Activated CD8-positive, alpha-beta memory T cell treated with anti-CD3 and anti-CD28 coated beads for 48 hours (primary cell): Measurements from ENCODE around the gene LGR4.
A peak's percentile ranks its signal among the peaks of the same experiment; 100 is the strongest.
"Not testable (repeated sequence)": the region's sequence is repeated elsewhere in the genome, so short reads cannot be mapped to it uniquely, and the experiment has no call there.

Experiments used
- DNase-seq, 3 experiments: peaks; one replicate each; pipeline ENCODE4 v3.0.0-alpha.2; 2020; ENCODE audit warnings: low read depth in 2 of 3, low spot score in 2 of 3

LGR4 gene, protein sequence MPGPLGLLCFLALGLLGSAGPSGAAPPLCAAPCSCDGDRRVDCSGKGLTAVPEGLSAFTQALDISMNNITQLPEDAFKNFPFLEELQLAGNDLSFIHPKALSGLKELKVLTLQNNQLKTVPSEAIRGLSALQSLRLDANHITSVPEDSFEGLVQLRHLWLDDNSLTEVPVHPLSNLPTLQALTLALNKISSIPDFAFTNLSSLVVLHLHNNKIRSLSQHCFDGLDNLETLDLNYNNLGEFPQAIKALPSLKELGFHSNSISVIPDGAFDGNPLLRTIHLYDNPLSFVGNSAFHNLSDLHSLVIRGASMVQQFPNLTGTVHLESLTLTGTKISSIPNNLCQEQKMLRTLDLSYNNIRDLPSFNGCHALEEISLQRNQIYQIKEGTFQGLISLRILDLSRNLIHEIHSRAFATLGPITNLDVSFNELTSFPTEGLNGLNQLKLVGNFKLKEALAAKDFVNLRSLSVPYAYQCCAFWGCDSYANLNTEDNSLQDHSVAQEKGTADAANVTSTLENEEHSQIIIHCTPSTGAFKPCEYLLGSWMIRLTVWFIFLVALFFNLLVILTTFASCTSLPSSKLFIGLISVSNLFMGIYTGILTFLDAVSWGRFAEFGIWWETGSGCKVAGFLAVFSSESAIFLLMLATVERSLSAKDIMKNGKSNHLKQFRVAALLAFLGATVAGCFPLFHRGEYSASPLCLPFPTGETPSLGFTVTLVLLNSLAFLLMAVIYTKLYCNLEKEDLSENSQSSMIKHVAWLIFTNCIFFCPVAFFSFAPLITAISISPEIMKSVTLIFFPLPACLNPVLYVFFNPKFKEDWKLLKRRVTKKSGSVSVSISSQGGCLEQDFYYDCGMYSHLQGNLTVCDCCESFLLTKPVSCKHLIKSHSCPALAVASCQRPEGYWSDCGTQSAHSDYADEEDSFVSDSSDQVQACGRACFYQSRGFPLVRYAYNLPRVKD

DNA sequence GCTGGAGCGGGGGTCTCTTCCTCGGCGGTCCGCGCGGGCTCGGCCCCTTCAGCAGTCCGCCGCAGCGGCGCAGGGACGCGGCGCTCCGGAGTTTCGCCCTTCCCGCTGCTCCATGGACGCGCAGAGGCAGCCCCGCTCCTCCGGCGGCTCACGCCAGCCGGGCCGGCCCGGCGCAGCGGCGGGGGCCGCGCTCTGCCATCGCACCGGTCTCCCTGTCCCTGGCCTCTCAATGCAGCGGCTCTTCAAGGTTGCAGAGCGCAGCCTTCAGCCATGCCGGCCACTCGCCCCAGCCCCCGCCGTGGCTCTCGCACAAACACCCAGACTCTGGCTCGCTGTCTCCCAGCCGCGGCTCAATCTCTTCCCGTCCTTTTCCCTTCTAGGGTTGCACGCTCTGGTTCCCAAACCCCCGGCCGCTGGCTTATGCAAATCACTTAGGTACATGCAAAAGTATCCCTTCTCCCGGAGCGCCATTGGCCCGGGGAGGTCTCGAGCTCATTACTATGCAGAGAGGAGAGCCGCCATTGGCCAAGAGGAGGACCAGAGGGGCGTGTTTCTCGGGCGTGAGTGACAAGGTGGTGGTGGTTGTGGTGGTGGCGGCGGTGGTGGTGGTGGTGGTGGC, at the start of gene LGR4:
Gene LGR4, minus strand, starts transcription at position 393 of the 619 bp plus-strand sequence. CDS start 488 bp downstream, outside the sequence.
- peak in 1 of 3 experiments; percentile 31 for DNase-seq

DNA sequence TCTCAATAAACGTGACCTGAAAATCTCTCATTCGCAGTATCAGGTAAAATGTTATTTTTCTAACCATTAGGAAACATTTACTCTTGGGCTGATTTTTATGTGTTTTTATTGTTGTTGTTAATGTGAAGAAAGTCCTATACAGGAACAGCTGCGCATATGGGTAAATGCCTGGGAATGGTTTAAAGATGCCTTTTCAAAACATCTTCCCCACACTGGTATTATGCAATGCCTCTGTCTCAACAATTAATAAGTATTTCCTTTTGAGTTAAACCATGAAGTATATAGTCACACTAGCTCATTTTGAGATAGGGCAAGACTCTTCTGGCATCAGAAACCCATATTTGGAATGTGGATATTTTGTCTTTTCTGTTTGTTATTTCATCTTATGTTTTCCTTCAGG, 47.6 kb upstream of the LGR4 start:
- no peak for DNase-seq

DNA sequence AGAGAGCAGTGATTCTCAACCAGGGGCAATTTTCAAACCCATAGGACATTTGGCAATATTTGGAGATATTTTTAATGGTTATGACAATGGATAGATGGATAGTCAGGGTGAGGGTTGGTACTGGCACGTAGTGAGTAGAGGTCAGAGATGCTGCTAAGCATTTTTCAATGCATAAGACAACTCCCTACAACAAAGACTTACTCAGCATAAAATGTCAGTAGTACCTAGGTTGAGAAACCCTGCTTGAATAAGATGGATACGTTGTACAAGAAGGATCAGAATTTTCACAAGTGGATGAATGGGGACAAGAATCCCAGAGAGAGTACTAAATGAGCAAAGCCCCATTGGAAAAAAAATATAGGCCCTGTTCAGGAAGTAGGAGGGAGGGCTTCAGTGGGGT, 45.9 kb upstream of the LGR4 start:
- DNase-seq, result no peak

DNA sequence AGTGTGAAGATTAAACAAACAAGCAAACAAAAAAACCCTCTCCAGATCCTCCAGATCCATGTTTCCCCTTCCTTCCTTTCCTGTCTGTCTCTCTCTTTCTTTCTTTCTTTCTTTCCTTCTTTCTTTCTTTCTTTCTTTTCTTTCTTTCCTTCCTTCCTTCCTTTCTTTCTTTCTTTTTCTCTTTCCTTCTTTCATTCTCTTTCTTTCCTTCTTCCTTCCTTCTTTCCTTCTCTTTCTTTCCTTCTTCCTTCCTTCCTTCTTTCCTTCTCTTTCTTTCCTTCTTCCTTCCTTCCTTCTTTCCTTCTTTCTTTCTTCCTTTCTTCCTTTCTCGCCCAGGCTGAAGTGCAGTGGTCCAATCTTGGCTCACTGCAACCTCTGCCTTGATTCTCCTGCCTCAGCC, 44.9 kb upstream of the LGR4 start:
- not testable (repeated sequence) for DNase-seq

DNA sequence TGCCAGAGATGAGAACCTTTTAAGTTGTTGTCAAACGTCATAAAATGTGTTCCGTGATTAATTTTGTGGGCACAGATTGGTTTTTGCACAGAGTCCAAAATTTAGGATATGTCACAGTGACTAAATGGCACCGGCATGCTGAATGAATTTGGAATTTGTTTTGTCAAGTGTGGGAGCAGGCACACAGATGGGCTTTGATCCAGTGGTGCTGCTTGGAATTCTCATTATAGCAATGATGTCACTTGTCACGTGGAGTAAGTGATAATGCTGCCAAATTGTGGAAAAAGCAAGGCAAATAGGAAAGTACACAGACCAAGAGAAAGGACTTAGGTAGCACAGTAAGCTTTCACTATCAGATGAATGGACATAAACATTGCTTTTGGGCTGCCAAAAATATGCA, 42.0 kb upstream of the LGR4 start:
- DNase-seq, result no peak

DNA sequence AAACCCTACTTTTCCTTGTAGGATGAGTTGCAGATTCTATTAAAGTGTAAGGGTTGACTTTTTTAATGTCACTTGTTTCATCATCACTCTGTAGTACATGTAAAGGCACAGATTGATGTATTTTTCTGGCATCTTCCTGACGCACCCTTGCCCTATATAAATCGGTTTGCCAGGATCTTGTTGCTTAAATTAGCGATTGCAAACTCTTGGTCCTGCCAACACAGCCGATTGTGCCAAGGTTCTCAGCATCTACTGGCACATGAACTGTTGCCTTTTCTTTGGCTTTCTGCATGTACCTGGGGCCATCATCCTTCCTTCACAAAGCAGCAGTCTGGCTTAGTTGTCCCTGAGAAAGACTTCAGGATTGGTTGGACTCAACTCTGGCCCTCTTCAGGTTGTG, 41.5 kb upstream of the LGR4 start:
- no peak for DNase-seq

DNA sequence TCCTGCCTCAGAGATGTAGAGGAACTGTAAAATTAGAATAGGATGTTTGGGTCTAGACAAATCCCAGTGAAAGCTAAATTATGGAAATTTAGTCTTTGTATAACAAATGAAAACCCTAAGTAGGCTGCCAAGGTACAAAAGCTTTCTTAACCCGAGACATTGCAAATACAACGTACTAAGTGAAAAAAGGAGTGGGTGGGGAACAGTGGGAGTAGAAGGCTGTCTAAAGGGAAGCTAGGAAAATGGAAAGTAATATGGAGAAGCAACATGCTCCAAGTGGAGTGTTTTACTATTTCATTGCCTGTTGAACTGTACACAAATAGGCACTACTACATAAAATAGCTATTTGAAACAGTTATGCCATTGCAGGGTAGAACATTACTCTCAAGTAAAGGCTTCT, 40.8 kb upstream of the LGR4 start:
- no peak for DNase-seq

DNA sequence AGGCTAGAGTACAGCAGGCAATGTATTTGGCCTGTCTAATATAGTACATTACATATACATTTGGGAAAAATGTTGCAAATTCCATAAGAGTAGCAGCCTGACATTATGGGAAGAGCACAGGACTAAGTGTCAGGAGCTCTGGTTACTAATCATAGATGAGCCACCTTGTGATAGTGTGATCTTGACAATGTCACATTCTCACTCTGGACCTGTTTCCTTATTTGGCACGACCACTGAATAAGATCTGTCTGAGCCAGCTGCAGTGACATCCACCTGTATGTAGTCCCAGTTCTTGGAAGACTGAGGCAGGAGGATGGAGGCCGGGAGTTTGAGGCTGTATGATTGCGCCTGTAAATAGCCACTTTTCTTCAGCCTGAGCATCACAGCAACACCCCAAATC, 39.6 kb upstream of the LGR4 start:
- DNase-seq, result no peak

DNA sequence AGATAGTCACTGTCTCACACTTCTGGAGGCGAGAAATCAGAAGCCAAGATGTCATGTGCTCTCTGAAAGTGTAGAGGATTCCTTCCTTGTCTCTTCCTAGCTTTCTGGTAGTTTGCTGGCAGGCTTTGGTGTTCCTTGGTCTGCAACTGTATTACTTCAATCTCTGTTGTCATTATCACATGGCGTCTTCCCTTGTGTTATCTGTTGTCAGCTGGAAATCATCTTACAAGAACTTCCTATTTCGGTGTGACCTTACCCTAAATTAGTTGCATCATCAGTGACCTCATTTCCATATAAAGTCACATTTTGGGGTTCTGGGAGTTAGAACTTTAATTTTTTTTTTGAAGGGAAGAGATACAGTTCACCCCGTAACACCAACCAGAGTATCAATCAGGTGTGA, 37.3 kb upstream of the LGR4 start:
- no peak for DNase-seq

DNA sequence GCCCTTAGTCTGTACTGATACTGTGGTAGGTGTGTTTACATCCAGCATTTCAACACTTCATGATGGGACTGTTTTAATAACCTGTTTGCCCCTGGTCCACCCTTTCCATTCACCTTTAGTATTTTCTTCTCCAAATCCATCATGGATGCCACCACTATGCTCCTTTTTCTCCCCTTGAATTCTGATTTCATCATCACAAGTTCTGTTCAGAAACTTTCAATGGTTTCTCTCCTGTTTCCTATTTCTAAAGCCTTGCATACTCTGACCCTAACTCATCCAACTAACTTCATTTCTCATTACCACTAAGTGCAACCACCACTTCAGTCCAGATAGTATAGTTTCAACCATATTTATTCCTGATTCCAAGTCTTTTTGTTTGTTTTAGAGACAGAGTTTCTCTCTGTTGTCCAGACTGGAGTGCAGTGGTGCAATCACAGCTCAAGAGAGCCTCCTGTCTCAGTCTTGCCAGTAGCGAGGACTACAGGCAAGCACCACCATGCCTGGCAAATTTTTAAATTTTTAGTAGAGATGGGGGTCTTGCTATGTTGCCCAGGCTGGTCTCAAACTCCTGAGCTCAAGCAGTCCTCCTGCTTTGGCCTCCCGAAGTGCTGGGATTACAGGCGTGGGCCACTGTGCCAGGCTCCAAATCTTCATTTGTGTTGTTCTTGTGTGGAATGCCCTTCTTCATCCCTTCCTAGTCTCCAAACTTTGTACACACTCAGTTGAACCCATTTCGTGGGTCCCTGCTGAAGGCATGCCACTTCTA, 35.1 kb upstream of the LGR4 start:
- DNase-seq, result no peak

DNA sequence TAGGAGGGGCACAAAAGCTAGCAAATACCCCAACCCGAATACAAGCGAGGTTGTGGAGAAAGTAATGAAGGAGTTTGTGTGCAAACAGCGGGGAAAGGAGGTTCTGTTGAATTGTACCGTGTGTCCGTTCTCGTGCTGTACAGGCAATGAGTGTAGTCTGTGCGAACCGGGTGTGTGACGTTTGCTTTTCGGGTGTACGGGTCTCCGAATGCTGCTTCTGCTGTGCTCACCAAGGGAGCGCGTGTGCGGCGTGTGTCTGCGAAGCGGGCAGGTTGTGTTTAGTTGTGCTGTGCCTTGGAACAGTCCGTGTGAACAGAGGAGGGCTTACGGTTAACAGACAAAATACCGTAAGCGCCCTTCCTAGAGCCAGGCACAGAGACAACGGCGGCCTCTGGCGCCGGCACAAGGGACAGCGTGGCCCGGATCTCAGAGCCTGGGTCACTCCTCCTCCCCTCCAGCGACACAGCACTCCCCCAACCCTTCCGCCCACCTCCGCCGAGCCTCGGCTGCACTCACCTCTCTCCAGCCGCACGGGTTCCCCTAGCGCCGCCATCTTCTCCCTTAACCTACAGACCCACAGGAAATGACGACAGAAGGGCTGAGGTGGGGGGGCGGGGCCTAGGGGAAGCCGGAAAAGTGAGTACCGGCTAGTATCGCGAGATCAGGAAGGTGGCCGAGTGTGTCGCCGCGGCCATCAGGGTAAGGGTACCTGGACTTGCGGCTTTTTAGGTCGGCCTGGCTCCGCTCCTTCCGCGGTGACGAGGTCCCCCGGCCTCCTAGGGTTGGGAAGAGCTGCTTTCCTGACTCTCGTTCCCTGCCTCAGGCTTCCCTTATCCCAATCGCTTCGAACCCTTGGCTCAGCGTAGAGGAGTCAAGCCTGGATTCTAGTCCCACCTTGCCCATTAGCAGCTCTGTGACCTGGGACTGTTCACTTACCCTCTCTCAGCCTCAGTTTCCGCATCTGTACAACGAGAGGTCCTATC, 33.9 kb upstream of the LGR4 start, which contains the start of gene LIN7C:
Gene LIN7C, minus strand, starts transcription at position 570 of the 983 bp plus-strand sequence. Its CDS starts 17 bp downstream, at position 553.
- DNase-seq, result peak; percentile 79 to 89 (median 84)

DNA sequence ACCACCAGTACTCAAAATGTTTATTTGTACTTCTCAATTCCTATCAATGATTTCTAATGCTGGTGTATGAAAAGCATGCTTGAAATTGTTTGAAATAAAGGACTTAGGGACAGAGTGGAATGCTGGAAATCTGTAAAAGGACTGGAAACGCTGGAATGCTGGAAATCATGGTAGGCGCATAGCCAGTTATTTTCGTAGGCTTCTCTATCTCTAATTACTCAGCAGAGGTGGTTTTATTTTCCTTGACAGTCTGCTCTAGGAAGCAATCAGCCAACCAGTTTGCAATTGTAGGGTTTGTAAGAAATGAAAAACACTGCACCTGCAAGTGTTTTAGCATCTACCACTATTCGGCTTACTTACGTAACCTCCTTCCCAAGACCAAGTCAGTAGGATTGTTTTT, 33.2 kb upstream of the LGR4 start:
- no peak for DNase-seq

DNA sequence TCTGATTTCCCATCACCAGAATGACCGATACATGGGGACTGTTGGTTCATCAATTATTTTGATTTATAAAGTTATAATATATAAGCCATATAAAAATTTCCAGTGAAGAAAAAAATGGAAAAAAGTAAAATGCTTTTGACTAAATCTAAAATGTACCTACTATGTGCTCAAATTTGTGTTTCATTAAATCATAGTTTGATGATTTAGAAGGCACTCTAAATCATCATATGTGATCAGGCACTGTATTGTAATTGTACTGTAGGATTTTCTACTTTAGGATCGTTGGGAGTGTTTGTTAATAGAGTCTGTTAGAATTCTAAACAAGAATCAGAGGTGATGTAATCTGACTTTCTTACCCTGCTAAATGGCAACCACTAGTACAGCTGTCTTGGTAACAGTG, 31.6 kb upstream of the LGR4 start:
- no peak for DNase-seq

DNA sequence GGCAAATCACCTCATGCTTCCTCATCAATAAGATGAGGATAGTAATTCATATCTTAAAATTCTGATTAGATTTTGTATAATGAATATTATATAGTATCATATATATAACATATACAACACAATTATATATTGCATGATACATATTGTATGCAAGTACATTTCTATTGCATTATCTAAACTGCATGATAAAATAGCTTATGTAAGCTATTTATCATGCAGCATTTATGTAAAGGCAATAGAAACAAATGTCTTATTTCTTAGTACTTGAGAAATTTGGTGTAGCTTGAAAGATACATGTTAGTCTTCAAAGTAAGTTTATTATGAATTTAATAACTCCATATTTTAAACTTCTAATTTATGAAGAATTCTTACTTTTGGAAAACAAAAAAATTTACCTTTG, 28.5 kb upstream of the LGR4 start:
- no peak for DNase-seq

DNA sequence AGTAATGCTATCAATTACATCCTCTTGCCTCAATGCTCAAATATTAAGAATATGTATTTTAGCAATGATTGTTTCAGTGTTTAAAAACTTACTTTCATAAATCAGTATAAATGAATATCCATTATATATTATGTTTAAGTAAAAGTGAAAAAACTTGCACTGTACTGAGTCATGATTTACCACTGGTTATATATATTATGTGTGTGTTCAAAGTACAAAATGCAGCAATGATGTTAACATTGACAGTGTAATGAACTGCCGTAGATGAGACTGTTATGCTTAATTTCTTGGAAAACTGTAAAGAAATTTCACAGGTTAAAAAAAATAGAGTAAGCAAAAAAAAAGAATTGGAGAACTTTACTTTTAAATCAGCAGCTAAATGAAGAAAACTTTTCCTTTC, 25.3 kb upstream of the LGR4 start:
- DNase-seq, result no peak

DNA sequence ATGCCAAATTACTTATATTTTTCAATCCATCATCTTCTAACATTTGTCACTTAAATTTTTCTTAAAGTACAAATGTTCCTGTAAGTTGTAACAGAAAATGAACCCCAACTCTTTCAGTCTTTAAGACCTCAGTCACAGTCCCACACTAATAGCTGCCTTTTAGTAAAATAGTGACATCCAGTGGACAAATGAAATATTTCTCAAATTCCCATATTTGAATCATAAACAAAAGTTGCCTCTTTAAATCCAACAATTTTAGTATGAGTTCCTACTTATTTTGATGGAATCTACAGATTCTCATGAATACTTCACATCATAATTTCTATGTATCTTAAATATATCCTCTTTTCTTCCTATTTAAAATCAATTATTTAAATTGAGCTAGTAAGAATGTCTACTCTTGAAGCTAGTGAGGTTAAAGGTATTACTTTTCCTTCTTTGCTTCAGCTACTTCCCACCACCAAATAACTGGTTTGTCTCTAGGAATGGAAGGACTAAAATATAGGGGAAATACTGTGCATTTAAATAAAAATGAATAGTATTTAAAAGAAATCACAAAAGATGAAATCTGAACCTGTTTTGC, 24.8 kb upstream of the LGR4 start:
- DNase-seq, result no peak

DNA sequence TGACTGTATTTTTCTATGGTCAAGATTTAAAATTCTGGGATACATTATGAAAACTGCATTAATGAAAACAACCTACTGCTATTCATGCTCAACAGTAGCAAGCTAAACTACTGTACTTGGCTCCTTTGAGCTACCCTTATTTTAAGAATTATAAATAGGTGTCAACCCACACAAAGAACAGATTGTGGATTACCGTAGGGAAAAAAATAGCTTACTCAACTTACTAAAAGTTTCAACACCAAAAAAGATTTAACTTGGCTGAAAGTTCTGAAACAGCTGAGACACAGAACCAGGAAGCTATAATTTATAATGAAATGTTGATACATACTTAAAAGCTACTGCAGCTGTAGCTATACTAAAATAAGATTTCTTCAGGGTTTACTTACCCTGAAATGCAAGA, 23.9 kb upstream of the LGR4 start:
- no peak for DNase-seq

DNA sequence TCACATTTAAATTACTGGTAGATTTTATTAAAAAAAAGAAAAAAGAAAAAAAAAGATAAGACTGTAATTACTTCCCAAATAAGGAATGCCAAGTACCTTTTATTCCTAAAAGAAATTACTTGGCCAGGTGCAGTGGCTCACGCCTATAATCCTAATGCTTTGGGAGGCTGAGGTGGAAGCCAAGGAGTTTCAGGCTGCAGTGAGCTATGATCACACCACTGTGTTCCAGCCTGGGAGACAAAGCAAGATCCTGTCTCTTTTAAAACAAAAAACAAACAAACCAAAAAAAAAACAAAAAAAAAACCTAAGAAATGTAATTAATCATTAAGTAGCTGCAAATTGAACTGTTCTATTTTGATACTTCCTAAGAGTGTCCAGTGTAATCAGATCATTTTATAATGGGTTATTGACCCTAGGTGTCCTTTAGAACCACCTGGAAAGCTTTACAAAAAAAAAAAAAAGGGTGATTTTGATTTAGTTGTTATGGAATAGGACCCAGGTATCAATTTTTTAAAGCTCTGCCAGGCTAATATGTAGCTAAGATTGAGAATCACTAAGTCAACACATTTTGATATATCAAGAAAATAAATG, 23.2 kb upstream of the LGR4 start:
- DNase-seq, result no peak

DNA sequence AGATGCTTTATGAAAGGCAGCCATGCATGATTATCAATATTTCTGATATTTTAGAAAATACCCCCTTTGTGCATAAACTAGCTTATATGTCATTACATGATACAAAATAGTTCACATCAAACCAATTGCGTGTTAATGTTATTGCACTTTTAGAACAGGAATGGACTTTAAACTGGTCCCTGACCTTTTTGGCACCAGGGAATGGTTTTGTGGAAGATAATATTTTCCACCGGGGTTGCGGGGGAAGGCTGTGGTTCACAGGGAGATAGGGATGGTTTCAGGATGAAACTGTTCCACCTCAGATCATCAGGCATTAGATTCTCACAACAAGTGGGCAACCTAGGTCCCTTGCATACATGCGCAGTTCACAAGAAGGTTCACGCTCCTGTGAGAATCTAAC, 16.5 kb upstream of the LGR4 start:
- DNase-seq, result no peak
